Caco-2 (cell line): ENCODE results near the gene CCL13. TPM values are rescaled to one million over a fixed set of nuclear protein-coding genes. Genes with fewer than 3 reads are reported as not detected.

ENCODE experiments used
- BruUV-seq: library from RNA; stranded (reverse); fragments of 400-500 nt; replicated peaks from 2 replicates; lab custom pipeline; 2021; lab: Mats Ljungman, UMichigan
- CTCF ChIA-PET: fragments of 300-600 bp; sonication (Branson Sonifier 250); formaldehyde crosslinking; loops from one replicate; lab custom pipeline; 2022; ENCODE audit warnings: antibody characterized with exemption; lab: Charles Lee
- POLR2A ChIA-PET: fragments of 300-600 bp; sonication (Branson Sonifier 250); formaldehyde crosslinking; loops from one replicate; lab custom pipeline; 2022; ENCODE audit warnings: antibody characterized with exemption; lab: Charles Lee
- DNase-seq, 2 experiments: peaks; one replicate each; pipeline versions ENCODE4 v3.0.0 to v3.0.0-alpha.2; 2020 to 2022
- H3K27me3 ChIP-seq: replicated peaks from 2 replicates; pipeline ENCODE4 v1.6.0; 2011; ENCODE audit warnings: low read length; ENCODE audit not compliant: control insufficient read depth, insufficient read depth
- H3K36me3 ChIP-seq: 2 replicates; pipeline ENCODE4 v1.5.1; 2011; ENCODE audit warnings: low read length; ENCODE audit not compliant: control insufficient read depth, insufficient read depth
- H3K4me1 ChIP-seq: fragments of 250-450 bp; sonication (Bioruptor Pico); 2 replicates; pipeline ENCODE4 v1.5.1; 2020; ENCODE audit warnings: mild to moderate bottlenecking
- H3K4me3 ChIP-seq: 2 replicates; pipeline ENCODE4 v1.5.1; 2011; ENCODE audit warnings: low read depth, mild to moderate bottlenecking, control low read depth, low read length
- H3K9me3 ChIP-seq: fragments of 250-450 bp; sonication (Bioruptor Pico); 2 replicates; pipeline ENCODE4 v1.5.1; 2020; ENCODE audit warnings: mild to moderate bottlenecking, moderate library complexity
- H3K27ac Mint-ChIP-seq: one replicate; pipeline ENCODE4 v1.8.0; 2022; ENCODE audit warnings: mixed read lengths; ENCODE audit not compliant: unreplicated experiment
- H3K27me3 Mint-ChIP-seq: one replicate; pipeline ENCODE4 v1.8.0; 2022; ENCODE audit warnings: mixed read lengths; ENCODE audit not compliant: insufficient read depth, unreplicated experiment
- H3K36me3 Mint-ChIP-seq: one replicate; pipeline ENCODE4 v1.8.0; 2022; ENCODE audit warnings: mild to moderate bottlenecking, mixed read lengths; ENCODE audit not compliant: insufficient read depth, unreplicated experiment
- H3K4me1 Mint-ChIP-seq: one replicate; pipeline ENCODE4 v1.8.0; 2022; ENCODE audit warnings: low read depth, mixed read lengths; ENCODE audit not compliant: unreplicated experiment
- H3K4me3 Mint-ChIP-seq: one replicate; pipeline ENCODE4 v1.8.0; 2022; ENCODE audit warnings: mild to moderate bottlenecking, moderate library complexity, mixed read lengths; ENCODE audit not compliant: unreplicated experiment
- H3K9me3 Mint-ChIP-seq: one replicate; pipeline ENCODE4 v1.8.0; 2022; ENCODE audit warnings: mixed read lengths; ENCODE audit not compliant: unreplicated experiment
- CTCF ChIP-seq, 2 experiments: fragments of 200-600 bp in 1 of 2; IDR thresholded peaks; 1 replicate in 1 of 2; 2 replicates in 1 of 2; pipeline versions ENCODE4 v1.5.1 to v1.8.0; 2011 to 2022; ENCODE audit warnings: antibody characterized with exemption in 1 of 2, control low read depth in 1 of 2, inconsistent platforms in 1 of 2, low read depth in 1 of 2, low read length in 1 of 2, mild to moderate bottlenecking in 1 of 2, moderate library complexity in 1 of 2; ENCODE audit not compliant: insufficient read depth in 1 of 2, severe bottlenecking in 1 of 2, unreplicated experiment in 1 of 2
- intact Hi-C: fragments of 100-400 bp; cut with micrococcal nuclease; formaldehyde crosslinking; loops from one replicate; pipeline ENCODE4 v1.10.0; 2022; ENCODE audit not compliant: unreplicated experiment
- total RNA-seq: library from RNA; stranded (reverse); gene quantifications from 2 replicates; pipeline ENCODE4 v1.2.3, GENCODE V29; 2022

The CCL13 gene
- total RNA-seq, 1 experiment from 2014 or later: not detected

- Mint-ChIP-seq H3K27ac (no peak overlapping the region), H3K36me3 (no peaks in the 10 kb centered on the region), H3K4me1 (no peaks in the 10 kb centered on the region), H3K4me3 (no peak overlapping the region), H3K27me3 (peaks cover 4% of the 10 kb centered on the region), H3K9me3 (no peaks in the 10 kb centered on the region)
- no TSS peak for BruUV-seq
- Histone ChIP-seq H3K9me3 (no peaks in the 10 kb centered on the region), H3K27me3 (no peaks in the 10 kb centered on the region; the same call in none of the 2 replicates), H3K4me1 (no peaks in the 10 kb centered on the region), H3K36me3 (no peaks in the 10 kb centered on the region), H3K4me3 (no peak overlapping the region)
- ChIA-PET CTCF (no interaction called here), POLR2A (no interaction called here)
- no peak for TF ChIP-seq CTCF (IDR thresholded peaks at IDR 0.05; ENCODE audit: insufficient read depth in 1 of 2, low read depth in 1 of 2, low read length in 1 of 2, severe bottlenecking in 1 of 2, unreplicated experiment in 1 of 2)
- DNase-seq: no peak
- intact Hi-C loops: no loop called here
These were observed 45.0 kb upstream of the CCL13 start for GRCh38 chr17:34311291-34311690.

- Mint-ChIP-seq H3K27me3 (peaks cover 4% of the 10 kb centered on the region), H3K4me1 (no peaks in the 10 kb centered on the region), H3K9me3 (no peaks in the 10 kb centered on the region), H3K36me3 (no peaks in the 10 kb centered on the region), H3K4me3 (no peak overlapping the region), H3K27ac (no peak overlapping the region)
- no peaks in the 10 kb centered on the region; the same call in none of the 2 replicates for H3K27me3 ChIP-seq
- CTCF ChIA-PET: no interaction called here
- no peaks in the 10 kb centered on the region for H3K9me3 ChIP-seq
- BruUV-seq: no TSS peak
- H3K4me1 ChIP-seq: no peaks in the 10 kb centered on the region
- intact Hi-C loops: no loop called here
- H3K36me3 ChIP-seq: no peaks in the 10 kb centered on the region
- no peak overlapping the region for H3K4me3 ChIP-seq
- POLR2A ChIA-PET: no interaction called here
- DNase-seq: no peak
- TF ChIP-seq CTCF (IDR thresholded peaks at IDR 0.05; ENCODE audit: insufficient read depth in 1 of 2, low read depth in 1 of 2, low read length in 1 of 2, severe bottlenecking in 1 of 2, unreplicated experiment in 1 of 2): no peak
These were observed 44.2 kb upstream of the CCL13 start for GRCh38 chr17:34312080-34312479.

- POLR2A ChIA-PET: no interaction called here
- Mint-ChIP-seq H3K36me3 (no peaks in the 10 kb centered on the region), H3K27ac (no peak overlapping the region), H3K27me3 (peaks cover 4% of the 10 kb centered on the region), H3K4me1 (no peaks in the 10 kb centered on the region), H3K4me3 (no peak overlapping the region), H3K9me3 (no peaks in the 10 kb centered on the region)
- intact Hi-C loops: no loop called here
- no peak for TF ChIP-seq CTCF (IDR thresholded peaks at IDR 0.05; ENCODE audit: insufficient read depth in 1 of 2, low read depth in 1 of 2, low read length in 1 of 2, severe bottlenecking in 1 of 2, unreplicated experiment in 1 of 2)
- Histone ChIP-seq H3K36me3 (no peaks in the 10 kb centered on the region), H3K4me3 (no peak overlapping the region), H3K27me3 (no peaks in the 10 kb centered on the region; the same call in none of the 2 replicates), H3K4me1 (no peaks in the 10 kb centered on the region), H3K9me3 (no peaks in the 10 kb centered on the region)
- CTCF ChIA-PET: no interaction called here
- no peak for DNase-seq
- no TSS peak for BruUV-seq
These were observed 43.1 kb upstream of the CCL13 start for GRCh38 chr17:34313164-34313563.
